HCEC 1CT (cell line): ENCODE data around the gene SERINC3.

Experiments used
- DNase-seq: peaks from one replicate; pipeline ENCODE4 v3.0.0-alpha.2; 2017

SERINC3 gene

DNA sequence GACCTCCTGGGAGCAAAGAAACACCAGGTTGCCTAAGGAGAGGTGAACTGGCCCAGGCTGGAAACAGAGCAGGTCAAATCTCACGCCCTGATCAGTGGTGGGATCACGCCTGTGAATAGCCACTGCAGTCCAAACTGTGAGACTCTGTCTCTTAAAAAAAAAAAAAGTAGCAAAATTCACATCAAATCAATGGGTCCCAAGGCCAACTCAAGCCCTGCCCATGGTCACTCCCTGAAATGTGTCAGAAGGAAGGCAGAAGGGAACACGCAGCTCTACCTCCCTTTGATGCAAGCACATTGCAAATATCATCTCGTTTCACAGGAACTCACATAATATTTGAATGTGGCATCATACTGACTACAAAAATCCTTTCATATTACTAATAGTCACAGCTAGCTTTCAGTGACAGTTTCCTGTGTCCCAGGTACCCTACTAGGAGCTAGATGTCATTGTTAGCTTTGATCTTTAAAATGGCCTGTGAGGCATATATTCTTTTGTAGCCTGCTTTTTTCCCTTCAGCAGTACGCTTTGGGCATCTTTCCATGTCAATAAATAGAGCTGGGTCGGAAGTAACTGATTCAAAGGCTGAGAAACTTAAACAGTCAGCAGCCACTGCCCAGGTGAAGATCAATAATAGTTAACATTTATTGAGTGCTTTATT, 60.6 kb downstream of the SERINC3 start:
- no peak for DNase-seq

DNA sequence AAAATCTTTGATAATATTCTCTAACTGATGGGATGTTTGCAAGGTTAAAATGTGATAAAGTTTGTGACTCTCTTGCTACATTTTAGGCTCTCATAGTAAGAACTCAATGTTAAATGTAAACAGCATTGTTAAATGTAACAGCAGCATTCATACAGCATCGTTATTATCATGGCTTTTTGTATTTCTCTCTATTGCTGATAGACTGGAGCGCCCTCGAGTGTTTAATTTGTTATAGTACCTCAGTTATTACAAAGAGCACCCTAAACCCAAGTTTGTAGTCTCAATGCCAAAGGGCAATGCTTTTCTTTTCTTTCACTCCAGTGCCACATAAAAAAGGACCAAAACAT, 61.1 kb downstream of the SERINC3 start:
- DNase-seq: peak; percentile 52

DNA sequence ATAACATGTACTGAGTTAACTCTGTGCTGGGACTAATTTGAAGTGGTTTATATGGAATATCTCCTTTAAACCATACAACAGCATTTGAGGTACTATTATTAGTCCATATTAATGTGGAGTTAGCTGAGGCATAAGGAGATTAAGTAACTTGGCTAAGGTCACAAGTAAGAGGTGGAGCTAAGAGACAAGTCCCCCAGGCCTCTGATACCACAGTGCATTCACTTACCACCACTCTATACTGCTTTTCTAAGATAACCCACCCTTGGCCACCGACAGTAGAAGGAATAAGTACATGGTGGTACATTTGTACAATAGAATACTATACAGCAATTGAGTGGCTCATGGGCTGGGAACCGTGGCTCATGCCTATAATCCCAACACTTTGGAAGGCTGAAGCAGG, 62.6 kb downstream of the SERINC3 start:
- no peak for DNase-seq

DNA sequence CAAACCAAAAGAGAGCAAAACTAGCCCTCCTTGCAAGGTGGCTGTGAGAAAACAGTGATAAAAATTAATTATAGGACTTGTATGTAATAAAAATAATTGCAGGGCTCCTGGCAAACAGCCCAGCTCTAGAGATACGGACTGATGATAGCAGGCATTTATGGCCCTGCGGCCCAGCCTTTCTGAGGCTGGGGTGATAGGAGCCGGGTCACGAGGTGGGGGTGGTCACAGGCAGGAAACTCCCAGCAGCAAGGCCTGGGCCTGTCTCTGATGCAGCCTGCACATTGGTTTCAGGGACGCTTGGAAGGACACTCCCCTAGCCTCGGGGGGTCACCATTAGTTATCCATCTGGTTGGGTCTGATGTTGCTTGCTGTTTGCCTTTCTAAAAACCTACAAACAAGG, 64.9 kb downstream of the SERINC3 start:
- no peak for DNase-seq

DNA sequence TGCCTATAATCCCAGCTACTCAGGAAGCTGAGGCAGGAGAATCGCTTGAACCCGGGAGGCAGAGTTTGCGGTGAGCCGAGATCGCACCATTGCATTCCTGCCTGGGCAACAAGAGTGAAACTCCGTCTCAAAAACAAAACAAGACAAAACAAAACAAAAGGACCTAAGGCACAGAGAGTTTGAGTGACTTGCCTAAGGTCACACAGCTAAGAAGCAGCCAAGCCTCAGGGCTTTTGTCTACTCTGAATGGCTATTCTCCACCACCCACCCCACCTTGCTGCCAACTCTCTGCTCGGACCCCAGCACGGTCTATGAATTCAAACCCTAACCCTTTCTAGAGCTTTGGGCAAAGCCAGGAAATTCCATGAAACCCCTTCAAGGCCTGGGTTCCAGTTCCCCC, 65.3 kb downstream of the SERINC3 start:
- DNase-seq: no peak

DNA sequence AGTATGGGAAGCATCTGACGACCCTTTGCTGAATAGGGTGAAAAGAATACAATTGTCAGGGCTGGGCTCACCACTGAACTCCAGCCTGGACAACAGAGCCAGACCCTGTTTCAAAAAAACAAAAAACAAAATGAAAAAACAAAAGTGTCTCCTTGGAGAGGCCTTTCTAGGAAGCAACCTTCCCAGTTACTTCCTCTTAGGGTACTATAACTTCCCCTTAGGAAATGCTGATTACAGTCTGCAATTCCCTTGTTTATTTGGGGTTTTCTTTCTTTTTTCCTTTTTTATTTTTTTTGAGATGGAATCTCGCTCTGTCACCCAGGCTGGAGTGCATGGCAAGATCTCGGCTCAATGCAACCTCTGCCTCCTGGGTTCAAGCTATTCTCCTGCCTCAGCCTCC, 66.7 kb downstream of the SERINC3 start:
- DNase-seq: no peak

DNA sequence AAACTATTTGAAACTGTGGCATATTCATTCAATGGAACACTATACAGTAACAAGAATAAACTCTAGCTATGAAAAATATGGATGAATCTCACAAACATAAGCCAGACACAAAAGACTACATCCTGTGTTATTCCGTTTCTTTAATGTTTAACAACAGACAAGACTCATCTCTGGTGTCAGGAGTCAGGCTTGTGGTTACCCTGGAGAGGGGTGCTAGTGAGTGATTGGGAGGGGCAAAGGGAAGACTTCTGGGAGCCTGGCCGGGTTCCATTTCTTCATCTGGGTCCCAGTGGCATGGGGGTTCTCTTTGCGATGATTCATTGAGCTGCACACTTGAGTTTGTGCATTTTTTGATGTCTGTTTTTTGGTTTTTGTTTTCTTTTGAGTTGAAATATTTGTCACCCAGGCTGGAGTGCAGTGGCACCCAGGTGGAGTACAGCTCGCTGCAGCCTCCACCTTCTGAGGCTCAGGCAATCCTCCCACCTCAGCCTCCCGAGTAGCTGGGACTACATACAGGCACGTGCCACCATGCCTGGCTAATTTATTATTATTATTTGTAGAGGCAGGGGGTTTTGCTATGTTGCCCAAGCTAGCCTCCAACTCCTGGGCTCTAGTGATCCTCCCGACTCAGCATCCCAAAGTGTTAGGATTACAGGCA, 67.4 kb downstream of the SERINC3 start:
- peak; percentile 21 for DNase-seq

DNA sequence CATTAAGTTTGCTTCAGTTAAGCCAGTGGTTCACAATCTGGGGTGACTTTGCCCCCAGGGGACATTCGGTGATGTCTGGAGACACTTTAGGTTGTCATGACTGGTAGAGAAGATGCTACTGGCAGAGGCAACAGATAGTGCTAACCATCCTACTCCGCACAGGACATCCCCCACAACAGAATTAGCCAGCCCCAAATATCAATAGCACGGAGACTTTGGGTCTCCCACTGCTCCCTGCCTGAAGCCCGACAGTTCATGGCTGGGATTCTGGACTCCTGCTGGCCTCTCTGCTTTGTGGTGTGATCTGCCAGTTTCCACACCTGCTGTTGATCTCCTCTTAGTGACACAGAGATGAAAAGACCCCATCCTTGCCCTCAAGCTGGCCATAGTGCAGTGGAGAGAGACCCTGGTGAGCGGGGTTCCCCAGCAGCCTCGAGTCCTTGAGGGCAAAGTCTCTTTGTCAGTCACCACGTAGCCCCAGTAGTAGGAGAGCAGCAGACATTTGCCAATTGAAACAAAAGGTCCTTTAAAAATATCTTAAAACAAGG, 70.9 kb downstream of the SERINC3 start:
- no peak for DNase-seq

DNA sequence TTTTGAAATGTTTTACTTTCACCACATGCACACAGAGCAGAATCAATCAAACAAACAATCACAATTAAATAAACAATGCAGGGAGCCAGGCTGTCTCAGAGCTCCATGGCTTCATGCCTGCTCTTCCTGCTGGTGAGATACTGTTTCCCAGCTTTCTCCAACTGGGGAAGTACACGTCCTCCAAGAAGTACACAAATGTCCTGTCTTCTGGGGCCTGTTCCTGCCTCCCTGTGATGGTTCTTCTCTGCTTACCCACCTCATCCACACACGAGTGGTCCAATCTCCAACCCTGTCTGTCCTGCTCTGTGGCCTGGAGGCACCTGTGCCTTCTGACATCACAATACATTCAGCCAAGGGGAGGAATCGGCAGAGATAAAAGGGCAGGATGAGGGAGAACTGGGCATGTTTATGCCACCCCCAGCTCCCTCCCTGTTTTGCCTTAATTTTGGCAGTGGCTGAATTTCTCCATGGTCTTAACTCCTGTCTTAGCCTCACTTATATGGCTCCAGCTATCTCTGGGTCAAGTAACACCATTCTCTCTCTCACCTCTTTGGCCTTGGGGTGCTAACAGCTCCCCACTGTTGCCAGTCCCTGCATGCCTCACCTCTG, 71.5 kb downstream of the SERINC3 start:
- DNase-seq: no peak

DNA sequence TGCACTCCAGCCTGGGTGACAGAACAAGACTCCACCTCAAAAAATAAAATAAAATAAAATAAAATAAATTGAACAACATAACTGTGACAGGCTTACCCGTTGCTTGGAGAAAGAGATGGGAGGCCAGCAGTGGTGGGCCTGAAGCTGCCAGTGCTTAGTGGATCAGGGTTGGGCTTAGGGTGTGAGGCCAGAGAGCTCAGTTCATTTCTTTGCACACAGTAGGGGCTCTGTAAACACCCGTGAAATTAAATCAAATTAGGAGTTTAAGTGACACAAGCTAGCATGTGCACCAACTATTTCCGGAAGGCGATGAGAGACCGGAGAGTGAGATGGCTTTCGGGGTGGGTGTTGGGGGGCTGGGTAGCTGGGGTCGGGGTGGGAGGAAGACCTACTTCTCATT, 72.0 kb downstream of the SERINC3 start:
- no peak for DNase-seq

DNA sequence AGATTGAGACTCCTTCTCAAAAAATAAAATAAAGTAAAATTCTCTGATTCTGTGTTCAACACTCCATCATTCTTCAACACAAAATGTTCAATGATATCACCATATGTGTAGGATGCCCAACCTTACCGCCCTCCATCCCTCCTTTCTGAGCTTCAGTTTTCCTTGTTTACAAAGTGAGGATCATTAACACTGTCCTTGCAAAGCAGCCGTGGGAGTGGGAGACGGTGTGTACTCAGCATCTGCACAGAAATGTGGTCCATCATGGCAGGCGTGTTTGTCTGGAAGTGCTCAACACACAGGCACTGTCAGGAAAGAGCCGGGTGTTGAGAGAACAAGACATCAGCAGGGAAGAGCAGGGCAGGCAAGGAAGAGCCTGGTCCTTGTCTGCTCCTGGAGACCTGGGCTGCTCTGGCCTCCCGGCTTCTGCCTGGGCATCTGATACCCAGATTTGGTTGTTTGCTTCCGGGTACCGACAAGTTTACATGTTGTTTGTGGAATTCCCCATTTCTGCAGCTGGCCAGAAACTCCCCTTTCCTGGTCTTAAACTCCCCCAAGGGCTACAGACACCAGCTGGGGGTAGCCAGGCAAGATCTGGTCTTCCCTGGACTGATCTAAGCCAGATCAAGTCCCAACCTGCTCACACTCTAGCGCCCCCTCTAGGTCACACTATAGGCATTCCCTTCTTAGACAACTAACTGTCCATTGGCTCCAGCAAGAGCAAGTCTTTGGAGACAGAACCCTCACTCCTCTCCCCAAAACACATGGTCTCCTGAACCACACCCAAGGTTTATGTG, 72.9 kb downstream of the SERINC3 start:
- DNase-seq: peak; percentile 9

DNA sequence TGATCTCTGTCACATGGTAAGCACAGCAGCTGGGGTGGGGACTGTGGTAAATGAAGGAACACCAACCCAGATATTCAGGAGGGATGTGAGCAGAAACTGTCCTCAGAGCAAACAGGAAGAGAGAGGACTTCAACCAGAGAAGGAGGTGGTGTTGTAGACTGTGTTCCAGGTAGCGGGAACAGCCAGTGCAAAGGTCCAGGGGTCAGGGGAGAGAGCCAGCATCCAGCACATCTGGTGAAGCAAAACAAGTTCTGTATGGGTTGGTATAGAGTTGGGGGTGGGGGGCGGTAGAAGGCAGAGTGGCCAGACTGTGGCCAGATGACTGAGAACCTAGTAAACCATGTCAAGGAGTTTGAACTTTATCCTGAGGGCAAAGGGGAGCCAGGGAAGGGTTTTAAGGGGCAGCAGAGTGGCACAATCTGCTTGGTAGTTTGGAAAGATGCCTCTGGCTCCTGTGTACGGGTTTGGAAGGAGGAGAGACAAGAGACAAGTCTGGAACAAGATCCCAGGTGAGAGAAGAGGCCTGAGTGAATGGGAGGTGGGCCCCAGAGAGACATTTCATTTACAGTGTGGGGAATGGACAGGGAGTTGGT, 73.9 kb downstream of the SERINC3 start:
- DNase-seq: no peak
